HG02852 (cell line): ENCODE data around the gene TLCD3B.

Source experiments
- ATAC-seq: cut with Tn5 transposase; IDR thresholded peaks from one replicate; pipeline ENCODE4 v1.9.1; 2021; ENCODE audit warnings: mild to moderate bottlenecking, moderate library complexity; ENCODE audit not compliant: unreplicated experiment

The TLCD3B gene

DNA sequence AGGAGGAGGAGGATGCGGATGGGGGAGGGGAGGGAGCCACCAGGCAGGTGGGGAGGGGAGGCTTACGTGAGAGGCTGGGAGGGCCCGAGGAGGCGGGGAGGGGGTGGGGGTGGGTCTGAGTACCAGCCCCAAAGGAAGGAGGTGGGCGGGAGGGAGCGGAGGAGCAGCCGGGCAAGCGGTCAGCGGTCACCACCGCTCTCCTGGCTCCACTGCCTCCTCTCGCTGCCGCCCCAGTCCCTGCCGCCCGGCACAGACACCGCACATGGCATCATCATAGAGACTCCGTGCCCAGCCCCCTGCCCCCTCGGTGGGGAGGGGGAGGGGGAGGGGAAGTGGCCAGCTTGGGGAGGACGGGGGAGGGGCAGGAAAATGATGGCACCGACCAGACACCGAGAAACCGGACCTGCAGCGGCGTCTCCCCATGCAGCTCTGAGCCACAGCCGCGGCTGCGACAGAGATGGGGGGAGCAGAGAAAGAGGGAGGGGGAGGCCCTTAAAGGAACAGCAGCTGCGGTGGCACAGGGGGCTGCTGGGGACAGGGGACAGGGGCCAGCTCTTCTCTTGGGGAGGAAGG, at the start of gene TLCD3B:
Gene TLCD3B, minus strand, starts transcription at position 431 of the 573 bp plus-strand sequence. CDS start 744 bp downstream, outside the sequence.
- ATAC-seq, result no peak

DNA sequence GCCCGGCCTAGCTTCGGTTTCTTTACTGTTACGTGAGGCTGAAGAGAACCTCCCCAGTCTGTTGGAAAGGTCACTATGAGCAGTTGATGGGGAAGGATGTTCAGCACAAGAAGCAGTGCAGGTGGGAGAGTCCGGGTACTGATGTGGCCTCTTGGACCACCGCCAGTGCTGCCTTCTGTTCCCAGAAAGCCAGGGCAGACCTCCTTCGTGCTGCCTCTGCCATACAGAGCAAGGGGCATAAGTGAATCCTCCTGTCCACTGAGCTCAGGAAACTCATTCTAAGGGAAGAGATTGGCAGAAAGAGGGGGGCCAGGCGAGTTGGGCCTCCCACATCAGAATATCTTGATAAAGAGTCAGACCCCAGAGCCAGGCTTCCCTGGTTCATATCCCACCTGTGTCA, 48.4 kb upstream of the TLCD3B start:
- ATAC-seq, result no peak

DNA sequence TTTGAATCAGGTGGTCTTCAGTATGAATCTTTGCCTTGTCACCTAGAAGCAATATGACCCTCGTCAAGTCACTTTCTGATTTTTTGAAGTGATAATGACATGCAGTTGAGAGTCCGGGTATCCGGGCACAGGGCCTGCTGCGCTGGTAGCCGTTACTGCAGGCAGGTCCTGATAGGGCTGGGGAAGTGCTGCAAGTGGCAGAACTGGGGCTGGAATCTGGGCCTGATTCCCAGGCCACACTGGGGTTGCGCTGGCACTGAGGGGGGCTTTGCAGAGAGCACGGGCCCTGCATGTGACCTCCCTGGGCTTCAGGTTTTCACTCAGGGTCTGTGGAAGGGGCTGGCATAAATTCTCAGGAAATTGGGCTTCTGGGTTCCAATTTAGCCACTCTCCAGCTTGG, 47.7 kb upstream of the TLCD3B start:
- ATAC-seq, result no peak

DNA sequence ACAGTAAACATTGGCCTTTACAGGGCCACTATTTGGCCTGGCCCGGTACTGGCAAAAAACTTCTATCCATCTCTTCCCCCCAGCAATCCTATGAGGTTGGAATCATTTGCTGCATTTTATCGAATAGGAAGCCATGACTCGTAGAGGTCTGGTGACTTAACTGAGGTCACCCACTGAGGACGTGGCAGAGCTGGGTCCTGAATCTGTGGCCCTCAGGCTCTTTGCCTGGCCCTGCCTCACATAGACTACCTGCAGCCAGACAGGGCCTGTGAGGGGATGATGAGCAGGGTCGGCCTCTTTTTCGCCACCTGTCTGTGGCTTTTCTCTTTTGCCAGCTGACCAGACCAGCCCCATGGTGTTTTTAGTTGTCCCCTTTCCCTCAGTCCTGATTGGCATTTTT, 46.6 kb upstream of the TLCD3B start:
- no peak for ATAC-seq

GRCh38 chr16:30076276-30076791, 45.3 kb upstream of the TLCD3B start:
- ATAC-seq, result peak; percentile 23

GRCh38 chr16:30075503-30076275, 44.6 kb upstream of the TLCD3B start, which contains the start of gene PPP4C:
Gene PPP4C, plus strand, starts transcription at chr16:30075994. Its CDS starts 384 bp downstream, at chr16:30076378.
- peak; percentile 72 for ATAC-seq

- no peak for ATAC-seq
Measured at GRCh38 chr16:30070490-30070889, 39.4 kb upstream of the TLCD3B start.

GRCh38 chr16:30069611-30070462, 38.8 kb upstream of the TLCD3B start:
- ATAC-seq, result no peak

DNA sequence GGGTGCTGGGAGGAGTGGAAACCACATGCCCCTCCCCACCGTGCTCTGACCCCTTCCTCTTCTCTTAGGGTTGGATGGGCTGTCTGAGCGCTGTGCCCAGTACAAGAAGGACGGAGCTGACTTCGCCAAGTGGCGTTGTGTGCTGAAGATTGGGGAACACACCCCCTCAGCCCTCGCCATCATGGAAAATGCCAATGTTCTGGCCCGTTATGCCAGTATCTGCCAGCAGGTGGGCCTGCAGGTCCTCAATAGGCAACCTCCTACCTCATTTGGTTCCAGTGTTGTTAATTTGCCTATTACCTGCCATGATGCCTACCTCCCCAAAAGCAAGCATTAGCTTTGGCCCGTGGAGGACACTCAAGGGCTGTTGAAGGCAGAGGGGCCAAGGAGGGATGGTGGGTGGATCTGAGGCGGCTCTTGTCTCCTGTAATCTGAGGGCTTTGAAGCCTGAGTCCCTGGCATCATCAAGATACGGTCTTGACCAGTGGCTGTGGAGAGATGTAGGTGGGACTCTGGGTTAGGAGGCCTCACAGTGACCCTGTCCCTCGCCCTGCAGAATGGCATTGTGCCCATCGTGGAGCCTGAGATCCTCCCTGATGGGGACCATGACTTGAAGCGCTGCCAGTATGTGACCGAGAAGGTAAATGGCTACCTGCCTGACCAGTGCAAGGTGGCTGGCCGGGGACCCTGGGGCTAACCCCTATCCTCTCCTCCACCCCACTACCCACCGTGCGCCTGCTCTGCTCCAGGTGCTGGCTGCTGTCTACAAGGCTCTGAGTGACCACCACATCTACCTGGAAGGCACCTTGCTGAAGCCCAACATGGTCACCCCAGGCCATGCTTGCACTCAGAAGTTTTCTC, 37.9 kb upstream of the TLCD3B start:
- no peak for ATAC-seq

DNA sequence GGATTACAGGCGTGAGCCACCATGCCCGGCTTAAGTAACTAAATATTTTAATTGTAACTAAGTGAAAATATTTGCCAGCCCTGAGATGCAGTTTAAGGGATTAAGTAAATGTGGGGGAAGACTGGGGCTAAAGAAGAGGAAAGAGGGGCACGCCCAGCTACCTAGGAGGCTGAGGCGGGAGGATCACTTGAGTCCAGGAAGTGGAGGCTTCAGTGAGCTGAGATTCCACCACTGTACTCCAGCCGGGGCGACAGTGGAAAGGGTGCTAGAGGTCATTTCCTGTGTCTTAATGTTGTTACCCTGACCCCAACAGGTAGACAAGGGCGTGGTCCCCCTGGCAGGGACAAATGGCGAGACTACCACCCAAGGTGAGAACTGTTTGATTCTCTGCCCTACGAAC, 37.3 kb upstream of the TLCD3B start:
- ATAC-seq, result no peak

- no peak for ATAC-seq
Measured at GRCh38 chr16:30067584-30067916, 36.5 kb upstream of the TLCD3B start.

DNA sequence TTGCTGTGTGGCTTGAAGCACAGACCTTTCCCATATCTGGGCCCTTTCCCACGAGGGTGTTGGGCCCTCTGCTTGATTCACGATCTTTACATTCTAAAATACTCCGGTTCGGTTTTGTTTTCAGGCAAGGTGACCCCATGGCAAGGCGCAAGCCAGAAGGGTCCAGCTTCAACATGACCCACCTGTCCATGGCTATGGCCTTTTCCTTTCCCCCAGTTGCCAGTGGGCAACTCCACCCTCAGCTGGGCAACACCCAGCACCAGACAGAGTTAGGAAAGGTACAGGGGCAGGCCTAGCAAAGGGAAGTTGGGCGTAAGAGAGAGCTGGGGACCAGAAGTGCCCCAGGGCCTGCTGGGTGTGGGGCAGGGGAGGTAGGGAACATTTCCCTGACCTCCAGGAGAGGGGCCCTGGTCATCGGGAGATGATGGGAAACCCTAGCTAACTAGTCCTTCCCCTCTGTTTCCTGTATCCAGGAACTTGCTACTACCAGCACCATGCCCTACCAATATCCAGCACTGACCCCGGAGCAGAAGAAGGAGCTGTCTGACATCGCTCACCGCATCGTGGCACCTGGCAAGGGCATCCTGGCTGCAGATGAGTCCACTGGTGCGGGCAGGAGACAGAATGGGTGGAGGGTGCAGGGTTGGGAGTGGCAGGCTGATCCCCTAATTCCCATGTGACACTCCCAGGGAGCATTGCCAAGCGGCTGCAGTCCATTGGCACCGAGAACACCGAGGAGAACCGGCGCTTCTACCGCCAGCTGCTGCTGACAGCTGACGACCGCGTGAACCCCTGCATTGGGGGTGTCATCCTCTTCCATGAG, 35.9 kb upstream of the TLCD3B start:
- no peak for ATAC-seq

- no peak for ATAC-seq
Measured at GRCh38 chr16:30065943-30066760, 35.1 kb upstream of the TLCD3B start.

DNA sequence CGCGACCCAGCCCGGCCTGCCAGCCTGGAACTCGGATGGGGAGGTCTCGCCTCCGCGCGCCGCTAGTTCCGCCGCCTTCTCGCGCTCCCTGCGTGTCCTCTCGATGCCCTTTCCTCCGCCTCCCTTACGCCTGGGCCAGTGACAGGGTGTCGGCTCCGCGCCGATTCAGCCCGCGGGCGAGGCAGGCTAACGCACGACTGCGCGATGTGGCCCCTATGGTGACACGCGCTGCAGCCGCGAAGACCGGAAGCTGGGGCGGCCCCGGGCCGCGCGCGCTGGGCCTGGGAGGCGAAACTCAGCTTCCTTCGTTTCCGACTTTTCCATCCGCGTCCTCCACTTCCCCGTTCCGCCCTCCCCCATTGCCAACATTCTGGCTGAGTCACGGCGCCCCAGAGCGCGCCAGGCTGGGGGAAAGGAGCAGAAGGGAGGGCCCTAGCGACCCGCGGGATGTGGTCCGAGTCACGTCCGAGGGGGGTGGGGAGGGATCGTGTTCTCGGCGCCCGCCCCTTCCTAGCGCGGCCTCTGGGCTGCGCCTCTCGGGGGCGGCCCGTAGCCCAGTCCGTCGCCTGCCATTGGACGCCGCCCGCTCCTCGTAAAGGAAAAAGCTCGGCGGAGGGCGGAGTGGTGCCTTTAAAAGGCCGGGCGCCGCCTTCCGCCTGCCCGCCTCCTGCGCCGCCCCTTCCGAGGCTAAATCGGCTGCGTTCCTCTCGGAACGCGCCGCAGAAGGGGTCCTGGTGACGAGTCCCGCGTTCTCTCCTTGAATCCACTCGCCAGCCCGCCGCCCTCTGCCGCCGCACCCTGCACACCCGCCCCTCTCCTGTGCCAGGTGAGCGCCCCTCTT, 34.3 kb upstream of the TLCD3B start, which contains the start of gene ALDOA:
Gene ALDOA, plus strand, starts transcription at position 659 of the 841 bp plus-strand sequence. CDS start 1,138 bp downstream, outside the sequence.
- peak; percentile 77 for ATAC-seq

- ATAC-seq, result no peak
Measured at GRCh38 chr16:30064729-30065101, 33.6 kb upstream of the TLCD3B start.

DNA sequence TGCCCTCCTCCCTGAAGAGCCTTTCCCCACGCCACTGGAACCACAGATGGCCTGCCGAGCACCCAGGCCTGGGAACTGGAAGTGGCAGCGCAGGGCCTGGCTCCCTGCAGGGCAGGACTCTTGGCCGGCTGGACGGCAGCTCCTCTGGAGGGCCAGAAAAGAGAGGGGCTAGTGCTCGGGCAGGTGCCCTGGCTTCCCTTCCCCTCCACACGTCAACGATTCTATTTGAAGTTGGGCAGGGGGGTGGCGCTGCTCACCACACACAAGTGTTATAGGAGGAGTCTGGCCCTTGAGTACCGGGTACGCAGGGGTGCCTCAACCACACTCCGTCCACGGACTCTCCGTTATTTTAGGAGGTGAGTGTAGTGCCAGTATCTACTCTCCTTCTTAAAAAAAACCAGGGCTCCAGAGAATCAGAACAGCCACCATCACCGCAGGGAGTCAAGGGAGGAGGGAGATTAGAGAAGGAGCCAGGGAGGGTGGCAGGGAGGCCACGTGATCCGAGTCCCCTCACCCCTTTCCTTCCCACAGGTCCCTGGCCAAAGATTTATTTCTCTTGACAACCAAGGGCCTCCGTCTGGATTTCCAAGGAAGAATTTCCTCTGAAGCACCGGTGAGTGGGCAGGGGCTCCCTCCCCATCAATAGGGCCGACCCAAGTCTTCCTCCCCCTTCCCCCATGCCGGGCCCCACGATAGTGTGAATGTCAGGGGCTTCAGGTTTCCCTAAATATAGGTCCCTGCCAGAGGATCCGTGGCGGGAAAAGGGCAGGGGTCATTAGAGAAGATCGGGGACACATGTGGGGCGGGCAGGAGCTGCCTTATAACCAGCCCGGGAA, 33.0 kb upstream of the TLCD3B start:
- no peak for ATAC-seq
